ENCODE measurements around the gene RGMA.
"Not testable (repeated sequence)": the region's sequence is repeated elsewhere in the genome, so short reads cannot be mapped to it uniquely, and the experiment has no call there.

The RGMA gene

GRCh38 chr15:93068581-93069199 lies 20.3 kb downstream of the RGMA start:
- no peak for DNase-seq
- peaks cover 33 to 71% of the 10 kb centered on the region in 2 donors for H3K27me3 Mint-ChIP-seq
- no peak for ATAC-seq (replicated peaks)
- H3K36me3 Mint-ChIP-seq (ENCODE audit: insufficient read depth): no peaks in the 10 kb centered on the region
- H3K27ac Mint-ChIP-seq: no peak overlapping the region
- H3K4me1 Mint-ChIP-seq (ENCODE audit: low read depth in 2 of 2): peaks cover 13 to 17% of the 10 kb centered on the region in 2 donors
- H3K4me3 Mint-ChIP-seq: no peak overlapping the region
- H3K9me3 Mint-ChIP-seq: no peaks in the 10 kb centered on the region

DNA sequence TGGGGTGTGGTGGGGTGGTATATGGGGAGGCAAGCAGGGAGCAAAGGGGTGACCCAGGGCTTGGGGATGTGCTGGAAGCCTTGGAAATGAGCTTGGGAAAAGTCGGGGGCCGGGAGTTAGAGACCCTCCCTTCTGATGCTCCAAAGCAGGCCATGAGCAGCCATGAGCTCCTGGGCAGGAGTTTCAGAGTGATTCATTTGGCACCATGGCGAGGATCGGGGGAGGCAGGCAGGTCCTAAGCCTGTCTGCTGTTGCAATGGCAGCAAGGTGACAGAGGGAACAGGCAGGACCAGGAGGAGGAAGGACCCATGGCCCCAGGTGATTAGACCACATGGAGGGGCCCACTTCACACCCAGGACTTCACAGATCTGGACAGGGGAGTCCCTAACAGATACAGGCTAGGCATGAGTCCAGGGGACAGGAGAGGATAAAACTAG lies 21.3 kb downstream of the RGMA start:
- Mint-ChIP-seq H3K27me3 (peaks cover 28 to 71% of the 10 kb centered on the region in 2 donors), H3K4me3 (no peak overlapping the region), H3K9me3 (no peaks in the 10 kb centered on the region), H3K4me1 (ENCODE audit: low read depth in 2 of 2) (peaks cover 11 to 15% of the 10 kb centered on the region in 2 donors), H3K27ac (no peak overlapping the region), H3K36me3 (ENCODE audit: insufficient read depth) (no peaks in the 10 kb centered on the region)
- DNase-seq (no peak), ATAC-seq (replicated peaks) (no peak)

- peaks cover 28 to 71% of the 10 kb centered on the region in 2 donors for H3K27me3 Mint-ChIP-seq
- H3K36me3 Mint-ChIP-seq (ENCODE audit: insufficient read depth): no peaks in the 10 kb centered on the region
Measured at GRCh38 chr15:93066834-93067648, 22.0 kb downstream of the RGMA start.

GRCh38 chr15:93066224-93066681 lies 22.8 kb downstream of the RGMA start:
- DNase-seq (no peak), ATAC-seq (replicated peaks) (no peak)
- Mint-ChIP-seq H3K27me3 (peaks cover 24 to 69% of the 10 kb centered on the region in 2 donors), H3K4me1 (ENCODE audit: low read depth in 2 of 2) (peaks cover 2 to 7% of the 10 kb centered on the region in 2 donors), H3K27ac (no peak overlapping the region), H3K4me3 (no peak overlapping the region), H3K36me3 (ENCODE audit: insufficient read depth) (no peaks in the 10 kb centered on the region), H3K9me3 (no peaks in the 10 kb centered on the region)

More at GRCh38 chr15:93066834-93067648, 22.0 kb downstream of the RGMA start:
- no peak overlapping the region for H3K4me3 Mint-ChIP-seq
- H3K9me3 Mint-ChIP-seq: no peaks in the 10 kb centered on the region
- H3K27ac Mint-ChIP-seq: no peak overlapping the region
- ATAC-seq (replicated peaks) (no peak), DNase-seq (no peak)
- peaks cover 6 to 11% of the 10 kb centered on the region in 2 donors for H3K4me1 Mint-ChIP-seq (ENCODE audit: low read depth in 2 of 2)

DNA sequence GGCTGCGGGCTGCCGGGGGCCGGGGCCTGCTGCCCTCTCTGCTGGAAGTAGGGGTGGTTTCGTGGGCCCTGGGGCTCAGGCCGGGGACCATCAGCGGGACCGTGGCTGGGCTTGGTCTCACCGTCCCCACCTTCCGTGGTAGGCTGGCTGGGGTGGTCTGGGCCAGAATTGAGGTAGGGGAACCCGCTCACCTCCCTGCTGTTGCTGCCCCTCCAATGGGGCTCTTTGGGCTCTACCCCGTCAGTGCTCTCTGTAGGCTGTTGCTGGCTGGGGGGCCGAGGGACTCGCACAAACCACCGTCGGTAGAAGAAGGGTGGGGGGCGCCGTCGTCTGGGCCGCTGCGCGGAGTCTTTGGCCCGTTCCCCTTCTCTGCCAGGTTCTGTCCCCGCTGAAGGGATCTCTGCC lies 23.4 kb downstream of the RGMA start:
- no peak overlapping the region for H3K27ac Mint-ChIP-seq
- no peak for ATAC-seq (replicated peaks)
- peaks cover 18 to 69% of the 10 kb centered on the region in 2 donors for H3K27me3 Mint-ChIP-seq

DNA sequence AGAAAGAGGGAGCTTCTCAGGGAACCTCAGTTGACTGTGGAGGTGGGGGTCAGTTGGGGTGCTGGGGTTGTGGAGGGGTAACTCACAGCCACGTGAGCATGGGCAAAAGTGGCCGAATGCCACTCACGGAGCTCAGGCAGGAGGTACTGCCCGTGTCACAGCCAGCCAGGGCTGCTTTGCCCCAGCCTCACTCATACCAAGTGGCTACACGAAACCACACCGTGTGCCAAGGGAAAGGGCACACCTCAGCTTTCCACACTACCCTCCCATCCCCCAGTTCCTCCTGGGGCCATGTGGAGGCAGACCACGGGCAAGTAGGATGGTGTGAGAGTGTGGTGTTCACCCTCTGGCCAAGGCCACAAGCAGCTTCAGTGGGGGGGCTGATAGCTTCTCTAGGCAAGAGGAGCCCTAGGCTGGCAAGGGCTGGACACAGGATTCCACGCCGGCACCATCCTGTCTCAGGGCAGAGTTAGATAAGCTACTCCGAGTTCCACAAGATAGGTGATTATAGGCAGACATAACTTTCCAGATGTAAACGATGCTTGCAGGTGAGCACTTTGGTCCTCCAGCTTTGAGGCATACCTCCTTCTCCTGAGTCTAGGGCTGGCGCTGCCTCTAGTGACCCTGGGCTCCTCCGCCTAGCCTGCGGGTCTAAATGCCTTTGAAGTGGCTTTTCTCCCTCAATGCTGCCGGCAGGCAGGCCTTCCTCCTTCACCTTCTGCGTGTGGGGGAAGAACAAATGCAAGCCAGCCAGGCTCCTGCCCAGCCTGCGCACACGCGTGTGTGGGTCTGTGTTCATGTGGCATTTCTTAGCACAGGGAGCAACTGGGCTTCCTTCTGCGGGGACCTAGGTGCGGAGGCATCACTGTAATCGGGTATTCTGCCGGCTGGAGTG lies 25.0 kb downstream of the RGMA start:
- Mint-ChIP-seq H3K36me3 (ENCODE audit: insufficient read depth) (no peaks in the 10 kb centered on the region), H3K27ac (no peak overlapping the region), H3K4me1 (ENCODE audit: low read depth in 2 of 2) (peaks cover 2 to 7% of the 10 kb centered on the region in 2 donors), H3K27me3 (peaks cover 18 to 62% of the 10 kb centered on the region in 2 donors), H3K4me3 (no peak overlapping the region), H3K9me3 (no peaks in the 10 kb centered on the region)
- DNase-seq (no peak), ATAC-seq (replicated peaks) (no peak)

More for the DNA sequence above, 23.4 kb downstream of the RGMA start:
- no peak overlapping the region for H3K4me3 Mint-ChIP-seq
- H3K36me3 Mint-ChIP-seq (ENCODE audit: insufficient read depth): no peaks in the 10 kb centered on the region
- H3K9me3 Mint-ChIP-seq: no peaks in the 10 kb centered on the region
- DNase-seq: no peak
- H3K4me1 Mint-ChIP-seq (ENCODE audit: low read depth in 2 of 2): peaks cover 2 to 7% of the 10 kb centered on the region in 2 donors

GRCh38 chr15:93063262-93063671 lies 25.7 kb downstream of the RGMA start:
- H3K36me3 Mint-ChIP-seq (ENCODE audit: insufficient read depth): no peaks in the 10 kb centered on the region
- H3K4me1 Mint-ChIP-seq (ENCODE audit: low read depth in 2 of 2): peaks cover 2 to 7% of the 10 kb centered on the region in 2 donors
- no peaks in the 10 kb centered on the region for H3K9me3 Mint-ChIP-seq
- H3K4me3 Mint-ChIP-seq: no peak overlapping the region
- H3K27ac Mint-ChIP-seq: no peak overlapping the region
- DNase-seq: no peak
- peaks cover 18 to 70% of the 10 kb centered on the region in 2 donors for H3K27me3 Mint-ChIP-seq
- ATAC-seq (replicated peaks): no peak

GRCh38 chr15:93062628-93063261 lies 26.3 kb downstream of the RGMA start:
- DNase-seq; H3K27ac Mint-ChIP-seq; ATAC-seq (replicated peaks); H3K36me3 Mint-ChIP-seq (ENCODE audit: insufficient read depth); H3K9me3 Mint-ChIP-seq; H3K4me3 Mint-ChIP-seq; H3K4me1 Mint-ChIP-seq (ENCODE audit: low read depth in 2 of 2): not testable (repeated sequence)
- peaks cover 18 to 74% of the 10 kb centered on the region in 2 donors for H3K27me3 Mint-ChIP-seq

GRCh38 chr15:93060336-93061248 lies 28.4 kb downstream of the RGMA start:
- ATAC-seq (replicated peaks): no peak
- Mint-ChIP-seq H3K4me3 (no peak overlapping the region), H3K27me3 (peaks cover 27 to 85% of the 10 kb centered on the region in 2 donors), H3K4me1 (ENCODE audit: low read depth in 2 of 2) (peaks cover 2 to 7% of the 10 kb centered on the region in 2 donors), H3K36me3 (ENCODE audit: insufficient read depth) (peaks cover 3% of the 10 kb centered on the region), H3K9me3 (no peaks in the 10 kb centered on the region), H3K27ac (no peak overlapping the region)
- DNase-seq: no peak

GRCh38 chr15:93059442-93059841 lies 29.6 kb downstream of the RGMA start:
- Mint-ChIP-seq H3K9me3 (no peaks in the 10 kb centered on the region), H3K27me3 (peaks cover 29 to 81% of the 10 kb centered on the region in 2 donors), H3K4me3 (no peak overlapping the region), H3K27ac (no peak overlapping the region), H3K4me1 (ENCODE audit: low read depth in 2 of 2) (peaks cover 2 to 9% of the 10 kb centered on the region in 2 donors), H3K36me3 (ENCODE audit: insufficient read depth) (peaks cover 3% of the 10 kb centered on the region)
- ATAC-seq (replicated peaks) (no peak), DNase-seq (no peak)

GRCh38 chr15:93058904-93059427 lies 30.0 kb downstream of the RGMA start:
- no peak overlapping the region for H3K27ac Mint-ChIP-seq

DNA sequence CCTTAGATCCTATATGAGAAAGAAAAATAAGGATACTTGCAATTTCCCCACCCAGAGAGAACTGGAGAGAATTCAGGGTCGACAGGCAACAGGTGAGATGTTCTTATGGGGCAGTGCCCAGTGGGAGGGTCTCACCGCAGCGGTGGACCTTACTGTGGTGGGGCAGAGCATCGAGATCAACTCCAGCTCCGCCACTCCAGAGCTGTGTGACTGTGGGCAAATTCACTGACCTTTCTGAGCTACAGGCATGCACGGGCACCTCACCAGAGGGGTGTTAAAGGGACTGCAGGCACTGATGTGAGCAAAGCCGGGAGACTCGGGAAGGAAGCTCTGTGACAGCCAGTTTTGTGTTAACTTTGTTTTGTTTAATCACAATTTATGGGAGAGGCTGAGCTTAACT lies 30.9 kb downstream of the RGMA start:
- Mint-ChIP-seq H3K4me1 (ENCODE audit: low read depth in 2 of 2) (peaks cover 2 to 8% of the 10 kb centered on the region in 2 donors), H3K27me3 (peaks cover 29 to 68% of the 10 kb centered on the region in 2 donors), H3K4me3 (no peak overlapping the region), H3K9me3 (no peaks in the 10 kb centered on the region), H3K36me3 (ENCODE audit: insufficient read depth) (peaks cover 3% of the 10 kb centered on the region), H3K27ac (no peak overlapping the region)
- DNase-seq: no peak
- no peak for ATAC-seq (replicated peaks)

More at GRCh38 chr15:93058904-93059427, 30.0 kb downstream of the RGMA start:
- no peak overlapping the region for H3K4me3 Mint-ChIP-seq
- ATAC-seq (replicated peaks): no peak
- peaks cover 2 to 8% of the 10 kb centered on the region in 2 donors for H3K4me1 Mint-ChIP-seq (ENCODE audit: low read depth in 2 of 2)
- peaks cover 29 to 76% of the 10 kb centered on the region in 2 donors for H3K27me3 Mint-ChIP-seq
- DNase-seq: no peak
- H3K36me3 Mint-ChIP-seq (ENCODE audit: insufficient read depth): peaks cover 3% of the 10 kb centered on the region
- no peaks in the 10 kb centered on the region for H3K9me3 Mint-ChIP-seq
